Loucy (cell line): Measurements from ENCODE around the gene RCN1.

ENCODE experiments used
- H2AFZ ChIP-seq: fragments of 200-600 bp; sonication (generic); 2 replicates; pipeline ENCODE4 v1.6.0; 2016; ENCODE audit warnings: antibody characterized with exemption, mild to moderate bottlenecking, low read length, moderate library complexity
- H3F3A ChIP-seq: fragments of 200-600 bp; 2 replicates; pipeline ENCODE4 v1.6.0; 2016; ENCODE audit warnings: antibody characterized with exemption, low read depth, mild to moderate bottlenecking
- H3K27me3 ChIP-seq: fragments of 200-600 bp; sonication (generic); 2 replicates; pipeline ENCODE4 v1.6.1; 2014; ENCODE audit warnings: low read length, mild to moderate bottlenecking; ENCODE audit not compliant: insufficient read depth, poor library complexity, severe bottlenecking
- H3K36me3 ChIP-seq: fragments of 200-600 bp; sonication (generic); 2 replicates; pipeline ENCODE4 v1.6.1; 2016; ENCODE audit warnings: low read length; ENCODE audit not compliant: insufficient read depth
- H3K4me1 ChIP-seq: fragments of 200-600 bp; sonication (generic); 2 replicates; pipeline ENCODE4 v1.5.1; 2014; ENCODE audit warnings: low read length, mild to moderate bottlenecking; ENCODE audit not compliant: insufficient read depth, poor library complexity, severe bottlenecking
- H3K4me2 ChIP-seq: fragments of 200-600 bp; sonication (generic); 2 replicates; pipeline ENCODE4 v1.6.0; 2014; ENCODE audit warnings: antibody characterized with exemption, low read length, low read depth, mild to moderate bottlenecking; ENCODE audit not compliant: poor library complexity, severe bottlenecking
- H3K4me3 ChIP-seq: fragments of 200-600 bp; sonication (generic); 2 replicates; pipeline ENCODE4 v1.5.1; 2014; ENCODE audit warnings: low read length, mild to moderate bottlenecking, mixed read lengths; ENCODE audit not compliant: poor library complexity, severe bottlenecking
- H3K79me2 ChIP-seq: fragments of 200-600 bp; sonication (generic); 2 replicates; pipeline ENCODE4 v1.6.1; 2014; ENCODE audit warnings: low read length; ENCODE audit not compliant: insufficient read depth
- H3K9ac ChIP-seq: fragments of 200-600 bp; sonication (generic); 2 replicates; pipeline ENCODE4 v1.6.0; 2014; ENCODE audit warnings: mild to moderate bottlenecking, low read depth, low read length, moderate library complexity; ENCODE audit not compliant: poor library complexity, severe bottlenecking
- H3K9me2 ChIP-seq: fragments of 200-600 bp; sonication (generic); replicated peaks from 2 replicates; pipeline ENCODE4 v1.6.1; 2016; ENCODE audit warnings: low read depth, low read length, mixed read lengths
- H3K9me3 ChIP-seq: fragments of 200-600 bp; sonication (generic); 2 replicates; pipeline ENCODE4 v1.6.1; 2014; ENCODE audit warnings: mild to moderate bottlenecking, antibody characterized with exemption, low read length, low read depth; ENCODE audit not compliant: insufficient read depth
- H4K20me1 ChIP-seq: fragments of 200-600 bp; sonication (generic); 2 replicates; pipeline ENCODE4 v1.6.0; 2014; ENCODE audit warnings: antibody characterized with exemption, low read length, mild to moderate bottlenecking; ENCODE audit not compliant: insufficient read depth, poor library complexity, severe bottlenecking
- EZH2phosphoT487 ChIP-seq: fragments of 200-600 bp; IDR thresholded peaks from 2 replicates; pipeline ENCODE4 v1.6.1; 2018; ENCODE audit warnings: antibody characterized with exemption, mild to moderate bottlenecking, moderate library complexity, borderline replicate concordance
- TF ChIP-seq, protein P1 (sequence below): fragments of 200-600 bp; sonication (generic); conservative IDR thresholded peaks from 2 replicates; pipeline ENCODE4 v1.5.1; 2014; ENCODE audit warnings: mild to moderate bottlenecking, antibody characterized with exemption, low read length

The RCN1 gene

DNA sequence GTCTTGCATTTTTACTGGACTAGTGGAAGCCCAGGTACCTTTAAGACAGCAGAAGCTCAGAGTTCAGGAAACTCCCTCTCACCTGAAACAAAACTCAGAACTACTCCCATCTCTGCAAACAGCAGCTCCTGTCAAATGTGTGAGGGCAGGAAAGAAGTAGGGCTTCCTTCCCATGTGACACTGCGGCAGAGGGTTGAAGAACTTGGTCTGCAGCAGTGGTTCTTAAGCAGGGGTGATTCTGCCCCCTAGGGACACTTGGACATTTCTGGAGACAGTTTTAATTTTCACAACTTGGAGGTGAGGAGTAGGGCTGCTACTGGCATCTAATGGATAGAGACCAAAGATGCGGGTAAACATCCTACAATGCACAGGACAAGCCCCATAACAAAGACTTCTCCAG lies 63.4 kb downstream of the RCN1 start:
- H3K9me2 ChIP-seq = no peaks in the 10 kb centered on the region
- no peak overlapping the region for H3K4me3 ChIP-seq
- H2AFZ ChIP-seq = no peak overlapping the region
- no peaks in the 10 kb centered on the region for H3K27me3 ChIP-seq
- no peaks in the 10 kb centered on the region for H3K79me2 ChIP-seq
- H3K4me2 ChIP-seq = no peak overlapping the region
- no peaks in the 10 kb centered on the region for H3F3A ChIP-seq
- no peaks in the 10 kb centered on the region for H3K36me3 ChIP-seq
- TF ChIP-seq EZH2phosphoT487 = no peak
- TF ChIP-seq, protein P1, sequence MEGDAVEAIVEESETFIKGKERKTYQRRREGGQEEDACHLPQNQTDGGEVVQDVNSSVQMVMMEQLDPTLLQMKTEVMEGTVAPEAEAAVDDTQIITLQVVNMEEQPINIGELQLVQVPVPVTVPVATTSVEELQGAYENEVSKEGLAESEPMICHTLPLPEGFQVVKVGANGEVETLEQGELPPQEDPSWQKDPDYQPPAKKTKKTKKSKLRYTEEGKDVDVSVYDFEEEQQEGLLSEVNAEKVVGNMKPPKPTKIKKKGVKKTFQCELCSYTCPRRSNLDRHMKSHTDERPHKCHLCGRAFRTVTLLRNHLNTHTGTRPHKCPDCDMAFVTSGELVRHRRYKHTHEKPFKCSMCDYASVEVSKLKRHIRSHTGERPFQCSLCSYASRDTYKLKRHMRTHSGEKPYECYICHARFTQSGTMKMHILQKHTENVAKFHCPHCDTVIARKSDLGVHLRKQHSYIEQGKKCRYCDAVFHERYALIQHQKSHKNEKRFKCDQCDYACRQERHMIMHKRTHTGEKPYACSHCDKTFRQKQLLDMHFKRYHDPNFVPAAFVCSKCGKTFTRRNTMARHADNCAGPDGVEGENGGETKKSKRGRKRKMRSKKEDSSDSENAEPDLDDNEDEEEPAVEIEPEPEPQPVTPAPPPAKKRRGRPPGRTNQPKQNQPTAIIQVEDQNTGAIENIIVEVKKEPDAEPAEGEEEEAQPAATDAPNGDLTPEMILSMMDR = peak; percentile 49
- no peaks in the 10 kb centered on the region for H3K4me1 ChIP-seq
- no peaks in the 10 kb centered on the region for H4K20me1 ChIP-seq
- no peaks in the 10 kb centered on the region for H3K9me3 ChIP-seq
- H3K9ac ChIP-seq = no peak overlapping the region
